Muscle of leg (tissue), 11 donors: ENCODE data around the gene HIPK2. TPM values are rescaled to one million over a fixed set of nuclear protein-coding genes. Genes with fewer than 3 reads are reported as not detected.
"Not testable (repeated sequence)": the region's sequence is repeated elsewhere in the genome, so short reads cannot be mapped to it uniquely, and the experiment has no call there.

ENCODE experiments used
- DNase-seq: peaks from one replicate; pipeline ENCODE4 v3.0.0; 2013
- H3K27ac ChIP-seq: one replicate; pipeline ENCODE4 v1.5.1; 2013; ENCODE audit warnings: mild to moderate bottlenecking, low read length, control low read depth
- H3K27me3 ChIP-seq: one replicate; pipeline ENCODE4 v1.6.1; 2013; ENCODE audit warnings: low read length; ENCODE audit not compliant: control insufficient read depth, insufficient read depth
- H3K36me3 ChIP-seq: one replicate; pipeline ENCODE4 v1.6.1; 2013; ENCODE audit warnings: low read length; ENCODE audit not compliant: control insufficient read depth, insufficient read depth
- H3K4me1 ChIP-seq: one replicate; pipeline ENCODE4 v1.6.1; 2013; ENCODE audit warnings: low read length; ENCODE audit not compliant: control insufficient read depth, insufficient read depth
- H3K4me3 ChIP-seq: one replicate; pipeline ENCODE4 v1.5.1; 2013; ENCODE audit warnings: low read length, control low read depth
- H3K9me3 ChIP-seq: replicated peaks from 2 replicates; pipeline ENCODE4 v1.6.1; 2013; ENCODE audit warnings: low read depth, low read length; ENCODE audit not compliant: control insufficient read depth
- WGBS: methylation state at CpG from one replicate; pipeline ENCODE4 v1.1.5; 2013; ENCODE audit warnings: missing lambda C conversion rate; ENCODE audit not compliant: insufficient coverage; 5-methylcytosine and 5-hydroxymethylcytosine counted together
- polyA plus RNA-seq, 8 donors: library from polyadenylated mRNA; unstranded; fragments of 120-200 nt; gene quantifications; one replicate each; pipeline versions ENCODE4 v1.2.1 to v1.2.3, GENCODE V29; 2013; ENCODE audit warnings: inconsistent platforms in 1 of 8, low replicate concordance in 1 of 8; ENCODE audit not compliant: insufficient read length in 8 of 8, insufficient read depth in 1 of 8
- total RNA-seq: library from RNA; stranded (reverse); fragments of 120-200 nt; gene quantifications from one replicate; pipeline ENCODE4 v1.2.4, GENCODE V29; 2013

The HIPK2 gene
- total and polyA plus RNA-seq, 9 donors: 6.6 to 14.2 (median 10.3) TPM

GRCh38 chr7:139553991-139554700, 223.7 kb downstream of the HIPK2 start:
- not testable (repeated sequence) for H3K36me3 ChIP-seq, H3K4me1 ChIP-seq, H3K4me3 ChIP-seq, H3K27me3 ChIP-seq, H3K27ac ChIP-seq, H3K9me3 ChIP-seq, DNase-seq
- WGBS: 69% methylated on average over 5 of the region's 8 CpGs

GRCh38 chr7:139548302-139549028, 229.3 kb downstream of the HIPK2 start:
- Histone ChIP-seq H3K27ac (no peak overlapping the region), H3K36me3 (no peaks in the 10 kb centered on the region), H3K27me3 (peaks cover 3% of the 10 kb centered on the region), H3K4me3 (no peak overlapping the region), H3K9me3 (no peaks in the 10 kb centered on the region), H3K4me1 (no peaks in the 10 kb centered on the region)
- WGBS: 57% methylated on average over 1 of the region's 5 CpGs
- DNase-seq: no peak

- Histone ChIP-seq H3K9me3 (no peaks in the 10 kb centered on the region), H3K4me1 (peaks cover 13% of the 10 kb centered on the region), H3K4me3 (no peak overlapping the region), H3K27ac (no peak overlapping the region), H3K36me3 (no peaks in the 10 kb centered on the region), H3K27me3 (peaks cover 6% of the 10 kb centered on the region)
- WGBS: 66% methylated on average over 3 of the region's 11 CpGs
- no peak for DNase-seq
Observed at GRCh38 chr7:139544645-139545044, 233.2 kb downstream of the HIPK2 start.

GRCh38 chr7:139543801-139544603, 233.8 kb downstream of the HIPK2 start:
- WGBS: 82% methylated on average over 16 of the region's 18 CpGs
- Histone ChIP-seq H3K4me1 (peaks cover 13% of the 10 kb centered on the region), H3K36me3 (no peaks in the 10 kb centered on the region), H3K4me3 (no peak overlapping the region), H3K9me3 (no peaks in the 10 kb centered on the region), H3K27me3 (peaks cover 6% of the 10 kb centered on the region), H3K27ac (no peak overlapping the region)
- DNase-seq: no peak

GRCh38 chr7:139542308-139543151, 235.3 kb downstream of the HIPK2 start:
- Histone ChIP-seq H3K9me3 (no peaks in the 10 kb centered on the region), H3K27me3 (peaks cover 6% of the 10 kb centered on the region), H3K4me1 (peaks cover 13% of the 10 kb centered on the region), H3K4me3 (no peak overlapping the region), H3K36me3 (no peaks in the 10 kb centered on the region), H3K27ac (no peak overlapping the region)
- DNase-seq: no peak
- WGBS: 90% methylated on average over 28 of the region's 28 CpGs

- no peaks in the 10 kb centered on the region for H3K9me3 ChIP-seq
- peaks cover 6% of the 10 kb centered on the region for H3K27me3 ChIP-seq
- DNase-seq: peak; percentile 52
- H3K4me3 ChIP-seq: no peak overlapping the region
- peaks cover 13% of the 10 kb centered on the region for H3K4me1 ChIP-seq
- H3K36me3 ChIP-seq: no peaks in the 10 kb centered on the region
- H3K27ac ChIP-seq: no peak overlapping the region
- 45% methylated on average over 19 of the region's 21 CpGs for WGBS
Observed at GRCh38 chr7:139541600-139542307, 236.0 kb downstream of the HIPK2 start.

- H3K27ac ChIP-seq: no peak overlapping the region
- WGBS: 43% methylated on average over 11 of the region's 12 CpGs
- no peaks in the 10 kb centered on the region for H3K36me3 ChIP-seq
- DNase-seq: no peak
- peaks cover 13% of the 10 kb centered on the region for H3K4me1 ChIP-seq
- no peak overlapping the region for H3K4me3 ChIP-seq
- no peaks in the 10 kb centered on the region for H3K9me3 ChIP-seq
- H3K27me3 ChIP-seq: peaks cover 11% of the 10 kb centered on the region
Observed at GRCh38 chr7:139540203-139540602, 237.6 kb downstream of the HIPK2 start.

- peak; percentile 96 for DNase-seq
- WGBS: 52% methylated on average over 6 of the region's 8 CpGs
- no peaks in the 10 kb centered on the region for H3K36me3 ChIP-seq
- H3K4me3 ChIP-seq: no peak overlapping the region
- peak overlapping the region; percentile 73 for H3K27ac ChIP-seq
- peaks cover 11% of the 10 kb centered on the region for H3K27me3 ChIP-seq
- peaks cover 13% of the 10 kb centered on the region for H3K4me1 ChIP-seq
- H3K9me3 ChIP-seq: no peaks in the 10 kb centered on the region
Observed at GRCh38 chr7:139538881-139539635, 238.7 kb downstream of the HIPK2 start.

- DNase-seq: no peak
- peaks cover 4% of the 10 kb centered on the region for H3K4me1 ChIP-seq
- no peak overlapping the region for H3K4me3 ChIP-seq
- no peaks in the 10 kb centered on the region for H3K36me3 ChIP-seq
- WGBS: no CpG with 5 or more reads among the region's 8 CpGs
- no peak overlapping the region for H3K27ac ChIP-seq
- peaks cover 7% of the 10 kb centered on the region for H3K27me3 ChIP-seq
- H3K9me3 ChIP-seq: no peaks in the 10 kb centered on the region
Observed at GRCh38 chr7:139536152-139536551, 241.6 kb downstream of the HIPK2 start.
